GM19324 (cell line): ENCODE data around the gene KMT2C.
"Not testable (repeated sequence)": the region's sequence is repeated elsewhere in the genome, so short reads cannot be mapped to it uniquely, and the experiment has no call there.

Experiments used
- ATAC-seq: cut with Tn5 transposase; IDR thresholded peaks from one replicate; pipeline ENCODE4 v1.9.1; 2021; ENCODE audit warnings: mild to moderate bottlenecking, moderate library complexity; ENCODE audit not compliant: unreplicated experiment, low FRiP score

Gene KMT2C

GRCh38 chr7:152435384-152436110, at the start of gene KMT2C:
TSS of gene KMT2C (minus strand) at chr7:152436003. CDS start at chr7:152435786, 217 bp downstream.
- ATAC-seq = peak; percentile 26

- ATAC-seq = no peak
Observed at GRCh38 chr7:152481082-152481481, 45.3 kb upstream of the KMT2C start.

DNA sequence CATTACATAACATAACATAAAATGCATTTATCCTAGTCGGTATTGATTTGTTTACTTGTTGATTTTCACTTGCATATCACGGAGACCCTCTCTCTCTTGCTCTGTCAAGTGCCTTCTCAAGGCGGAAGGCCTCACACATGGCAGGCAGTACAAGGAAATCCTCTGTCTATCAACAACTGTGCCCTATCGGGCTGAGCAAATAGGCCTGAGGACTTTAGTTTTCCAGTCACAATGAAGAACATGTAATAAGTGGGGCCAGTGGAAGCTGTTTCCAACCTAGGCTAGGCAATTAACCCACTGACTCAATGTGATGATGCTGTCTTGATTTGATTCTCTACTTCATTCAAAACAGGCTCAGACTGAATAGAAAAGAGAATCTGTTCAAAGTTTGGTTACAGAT, 44.9 kb upstream of the KMT2C start:
- no peak for ATAC-seq

DNA sequence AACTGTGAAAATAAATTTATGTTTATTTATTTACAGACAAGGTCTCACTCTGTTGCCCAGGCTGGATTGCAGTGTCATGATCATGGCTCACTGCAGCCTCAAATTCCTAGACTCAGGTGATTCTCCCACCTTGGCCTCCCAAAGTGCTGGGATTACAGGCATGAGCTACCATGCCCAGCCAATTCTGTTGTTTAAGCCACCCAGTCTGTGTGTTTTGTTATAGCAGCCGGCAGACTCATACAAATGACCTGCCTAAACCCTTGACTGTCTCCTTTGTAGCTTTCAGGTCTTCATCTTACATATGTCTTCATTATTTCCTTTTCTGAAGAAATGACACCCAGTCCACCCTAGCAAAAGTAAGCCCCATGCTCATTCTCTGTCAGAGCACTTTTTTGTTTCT, 43.8 kb upstream of the KMT2C start:
- no peak for ATAC-seq

- ATAC-seq = no peak
Observed at GRCh38 chr7:152478140-152478539, 42.3 kb upstream of the KMT2C start.

- no peak for ATAC-seq
Observed at GRCh38 chr7:152477079-152477478, 41.3 kb upstream of the KMT2C start.

GRCh38 chr7:152476551-152476950, 40.7 kb upstream of the KMT2C start:
- ATAC-seq = no peak

DNA sequence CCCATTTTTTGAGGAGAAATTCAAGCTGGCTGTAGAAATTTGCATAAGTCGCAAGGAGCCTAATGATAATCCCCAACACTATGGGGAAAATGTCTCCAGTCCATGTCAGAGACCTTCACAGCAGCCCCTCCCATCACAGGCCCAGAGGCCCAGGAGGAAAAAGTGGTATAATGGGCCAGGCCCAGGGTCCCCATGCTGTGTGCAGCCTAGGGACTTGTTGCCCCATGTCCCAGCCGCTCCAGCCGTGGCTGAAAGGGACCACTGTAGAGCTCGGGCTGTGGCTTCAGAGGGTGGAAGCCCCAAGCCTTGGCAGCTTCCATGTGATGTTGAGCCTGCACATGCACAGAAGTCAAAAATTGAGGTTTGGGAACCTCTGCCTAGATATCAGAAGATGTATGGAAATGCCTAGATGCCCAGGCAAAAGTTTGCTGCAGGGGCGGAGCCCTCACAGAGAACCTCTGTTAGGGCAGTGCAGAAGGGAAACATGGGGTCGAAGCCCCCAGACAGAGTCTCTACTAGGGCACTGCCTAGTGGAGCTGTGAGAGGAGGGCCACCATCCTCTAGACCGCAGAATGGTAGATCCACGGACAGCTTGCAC, 35.3 kb upstream of the KMT2C start:
- not testable (repeated sequence) for ATAC-seq

- ATAC-seq = not testable (repeated sequence)
Observed at GRCh38 chr7:152470251-152471022, 34.6 kb upstream of the KMT2C start.

DNA sequence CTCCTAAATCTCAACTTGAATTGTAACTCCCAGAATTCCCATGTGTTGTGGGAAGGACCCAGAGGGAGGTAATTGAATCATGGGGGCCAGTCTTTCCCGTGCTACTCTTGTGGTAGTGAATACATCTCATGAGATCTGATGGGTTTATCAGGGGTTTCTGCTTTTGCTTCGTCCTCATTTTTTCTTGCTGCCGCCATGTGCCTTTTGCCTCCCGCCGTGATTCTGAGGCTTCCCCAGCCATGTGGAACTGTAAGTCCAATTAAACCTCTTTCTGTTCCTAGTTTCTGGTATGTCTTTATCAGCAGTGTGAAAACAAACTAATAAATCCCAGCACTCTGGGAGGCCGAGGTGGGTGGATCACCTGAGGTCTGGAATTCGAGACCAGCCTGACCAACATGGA, 33.8 kb upstream of the KMT2C start:
- not testable (repeated sequence) for ATAC-seq

- no peak for ATAC-seq
Observed at GRCh38 chr7:152467225-152467624, 31.4 kb upstream of the KMT2C start.

- no peak for ATAC-seq
Observed at GRCh38 chr7:152465119-152465387, 29.2 kb upstream of the KMT2C start.

DNA sequence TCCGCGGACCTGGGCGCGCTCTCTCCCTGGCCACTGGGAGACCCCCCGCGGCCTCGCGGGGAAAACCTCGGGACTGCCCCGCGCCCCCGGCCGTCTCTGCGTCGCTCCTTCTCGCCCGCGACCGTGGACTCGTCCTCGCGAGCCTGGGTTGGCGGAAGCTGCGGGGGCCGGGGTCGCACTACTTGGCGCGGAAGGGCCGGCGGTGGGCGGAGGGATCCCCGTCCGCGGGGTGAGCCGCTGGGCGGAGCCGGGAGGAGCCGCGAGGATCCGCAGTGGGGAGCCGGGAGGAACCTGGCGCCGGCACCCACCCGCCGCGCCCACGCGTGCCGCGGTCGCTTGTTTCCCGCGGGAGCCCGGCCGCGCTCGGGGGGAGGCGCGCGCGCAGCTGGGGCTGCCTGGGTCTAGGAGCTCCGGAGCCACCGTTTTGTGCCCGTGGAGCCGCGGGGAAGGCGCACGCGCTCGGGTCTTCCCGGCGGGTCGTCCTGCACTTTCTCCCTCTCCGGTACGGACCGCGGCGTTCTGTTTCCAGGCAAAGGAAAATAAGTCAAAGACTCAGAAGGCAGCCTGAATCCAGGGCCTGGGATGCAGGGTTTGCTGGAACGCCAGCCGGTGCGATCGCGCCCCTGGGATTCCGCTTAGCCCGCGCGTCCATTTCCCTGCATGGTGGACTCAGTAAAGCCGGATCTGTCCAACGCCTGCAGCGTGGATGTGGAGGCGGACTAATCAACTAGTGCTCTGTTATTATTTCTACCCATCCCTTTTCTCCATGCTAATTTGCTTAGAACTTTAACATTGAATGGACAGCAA, 28.7 kb upstream of the KMT2C start:
- peak; percentile 45 for ATAC-seq

- ATAC-seq = peak; percentile 96
Observed at GRCh38 chr7:152463709-152464311, 28.0 kb upstream of the KMT2C start.

- ATAC-seq = peak; percentile 14
Observed at GRCh38 chr7:152462995-152463708, 27.3 kb upstream of the KMT2C start.

- ATAC-seq = no peak
Observed at GRCh38 chr7:152459724-152460251, 24.0 kb upstream of the KMT2C start.

DNA sequence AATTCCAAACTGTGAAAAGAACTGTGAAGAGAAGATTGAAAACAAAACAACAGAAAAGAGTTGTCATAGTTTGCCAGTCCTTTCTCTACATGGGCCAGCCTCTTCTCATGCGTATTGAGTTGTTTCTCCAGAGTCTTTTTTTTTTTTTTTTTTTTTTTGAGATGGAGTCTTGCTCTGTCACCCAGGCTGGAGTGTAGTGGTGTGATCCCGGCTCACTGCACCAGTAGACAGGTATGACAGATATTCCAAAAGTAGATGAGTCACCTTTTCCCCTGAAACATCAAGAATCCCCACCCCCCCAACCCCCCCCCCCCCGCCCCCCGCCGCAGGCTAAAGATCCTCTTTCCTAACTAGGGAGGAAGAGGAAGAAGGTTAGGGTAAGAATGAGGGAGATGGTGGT, 15.6 kb upstream of the KMT2C start:
- ATAC-seq = no peak

- ATAC-seq = not testable (repeated sequence)
Observed at GRCh38 chr7:152445386-152446008, 9.7 kb upstream of the KMT2C start.

DNA sequence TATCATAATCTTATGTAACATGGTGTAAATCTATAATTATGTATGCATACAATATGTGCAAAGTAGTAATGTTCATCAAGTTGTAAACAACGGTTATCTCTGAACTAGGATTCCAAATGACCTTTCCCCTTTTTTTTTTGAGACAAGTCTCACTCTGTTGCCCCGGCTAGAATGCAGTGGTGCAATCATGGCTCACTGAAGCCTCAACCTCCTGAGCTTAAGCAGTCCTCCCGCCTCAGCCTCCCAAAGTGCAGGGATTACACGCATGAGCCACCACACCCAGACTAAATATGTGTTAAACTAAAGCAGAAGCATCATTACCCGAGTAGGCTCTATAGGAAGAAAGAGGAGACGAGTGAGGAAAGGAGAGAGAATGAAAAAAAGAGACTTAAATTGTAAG, 7.8 kb upstream of the KMT2C start:
- no peak for ATAC-seq
